Measurements from ENCODE around the gene CSTB. TPM values are rescaled to one million over a fixed set of nuclear protein-coding genes. Genes with fewer than 3 reads are reported as not detected.

The CSTB gene
- total RNA-seq, 2 experiments from 2014 or later: 33.6 to 35.1 TPM

GRCh38 chr21:43739621-43740435 is 36.3 kb downstream of the CSTB start:
- H3K9me3 Mint-ChIP-seq: no peaks in the 10 kb centered on the region
- H3K4me1 Mint-ChIP-seq: peaks cover 12% of the 10 kb centered on the region

GRCh38 chr21:43737158-43737950 is 38.8 kb downstream of the CSTB start:
- no peak for DNase-seq
- Mint-ChIP-seq H3K4me3 (no peak overlapping the region), H3K27me3 (no peaks in the 10 kb centered on the region), H3K27ac (no peak overlapping the region), H3K36me3 (peaks cover 8% of the 10 kb centered on the region), H3K9me3 (no peaks in the 10 kb centered on the region), H3K4me1 (peaks cover 31% of the 10 kb centered on the region)

More at GRCh38 chr21:43739621-43740435, 36.3 kb downstream of the CSTB start:
- H3K36me3 Mint-ChIP-seq: peaks cover 12% of the 10 kb centered on the region
- no peak for DNase-seq
- H3K4me3 Mint-ChIP-seq: no peak overlapping the region
- H3K27ac Mint-ChIP-seq: no peak overlapping the region
- H3K27me3 Mint-ChIP-seq: no peaks in the 10 kb centered on the region

- Mint-ChIP-seq H3K27ac (no peak overlapping the region), H3K36me3 (peaks cover 8% of the 10 kb centered on the region), H3K27me3 (no peaks in the 10 kb centered on the region), H3K9me3 (no peaks in the 10 kb centered on the region), H3K4me3 (no peak overlapping the region), H3K4me1 (peaks cover 31% of the 10 kb centered on the region)
- DNase-seq: no peak
Observed at GRCh38 chr21:43736224-43736883, 39.8 kb downstream of the CSTB start.

DNA sequence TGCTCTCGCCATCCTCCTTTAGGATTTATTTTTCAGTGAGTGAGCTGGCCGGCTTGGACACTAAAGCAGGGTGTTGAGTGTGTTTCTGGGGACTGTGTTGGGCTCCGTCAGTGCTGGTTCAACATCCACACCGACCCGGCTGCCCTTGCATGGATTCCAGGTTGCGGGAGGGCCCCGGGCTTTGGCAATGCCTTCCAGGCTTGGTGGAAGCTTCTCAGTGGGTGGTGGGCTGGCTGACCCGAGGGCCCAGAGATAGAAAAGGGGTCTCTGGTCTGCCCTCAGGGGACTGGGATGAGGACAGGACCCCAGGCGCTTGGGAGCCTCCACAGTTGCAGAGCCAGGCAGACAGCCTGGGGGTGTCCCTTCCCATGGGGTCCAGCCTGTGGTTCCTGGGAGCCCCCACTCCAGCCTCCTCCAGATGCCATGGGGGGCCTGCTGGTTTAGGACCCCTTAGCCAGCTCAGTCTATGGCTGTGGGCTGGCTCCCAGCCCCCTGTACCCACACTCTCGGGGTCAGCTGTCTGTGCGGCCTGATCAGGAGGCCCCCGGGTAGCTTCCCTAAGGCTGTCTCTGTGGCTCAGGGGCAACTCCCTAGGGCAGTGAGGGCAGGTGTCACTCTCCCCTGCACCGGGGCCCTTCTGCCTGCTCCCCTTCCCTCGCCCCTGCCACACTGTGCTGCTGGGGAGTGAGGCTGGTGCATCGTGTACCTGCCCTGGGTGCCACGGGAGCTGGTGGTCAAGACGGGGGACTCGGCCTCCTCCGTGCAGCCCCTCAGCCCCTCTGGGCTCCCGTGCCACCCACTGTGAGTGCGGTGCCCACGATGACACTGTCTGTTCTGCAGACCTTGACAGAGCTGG is 40.6 kb downstream of the CSTB start:
- Mint-ChIP-seq H3K4me3 (no peak overlapping the region), H3K9me3 (no peaks in the 10 kb centered on the region), H3K27me3 (no peaks in the 10 kb centered on the region), H3K36me3 (peaks cover 10% of the 10 kb centered on the region), H3K4me1 (peaks cover 32% of the 10 kb centered on the region), H3K27ac (no peak overlapping the region)
- no peak for DNase-seq

DNA sequence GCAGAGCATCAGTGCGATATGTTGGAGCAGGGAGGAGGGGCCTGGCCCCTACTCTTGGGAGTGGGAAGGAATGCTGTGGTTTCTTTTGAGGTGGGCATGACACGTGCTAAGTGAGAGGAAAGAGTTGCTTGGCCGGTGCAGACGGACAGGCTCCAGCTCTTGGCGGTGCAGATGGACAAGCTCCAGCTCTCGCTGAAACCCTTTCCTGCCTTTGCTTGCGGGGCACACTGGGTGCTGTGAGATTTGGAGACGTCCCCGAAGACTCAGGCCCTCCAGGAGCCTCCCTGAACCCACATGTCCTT is 41.2 kb downstream of the CSTB start:
- Mint-ChIP-seq H3K4me1 (peaks cover 32% of the 10 kb centered on the region), H3K27ac (no peak overlapping the region), H3K27me3 (no peaks in the 10 kb centered on the region), H3K9me3 (no peaks in the 10 kb centered on the region), H3K4me3 (no peak overlapping the region), H3K36me3 (peaks cover 10% of the 10 kb centered on the region)
- DNase-seq: no peak

DNA sequence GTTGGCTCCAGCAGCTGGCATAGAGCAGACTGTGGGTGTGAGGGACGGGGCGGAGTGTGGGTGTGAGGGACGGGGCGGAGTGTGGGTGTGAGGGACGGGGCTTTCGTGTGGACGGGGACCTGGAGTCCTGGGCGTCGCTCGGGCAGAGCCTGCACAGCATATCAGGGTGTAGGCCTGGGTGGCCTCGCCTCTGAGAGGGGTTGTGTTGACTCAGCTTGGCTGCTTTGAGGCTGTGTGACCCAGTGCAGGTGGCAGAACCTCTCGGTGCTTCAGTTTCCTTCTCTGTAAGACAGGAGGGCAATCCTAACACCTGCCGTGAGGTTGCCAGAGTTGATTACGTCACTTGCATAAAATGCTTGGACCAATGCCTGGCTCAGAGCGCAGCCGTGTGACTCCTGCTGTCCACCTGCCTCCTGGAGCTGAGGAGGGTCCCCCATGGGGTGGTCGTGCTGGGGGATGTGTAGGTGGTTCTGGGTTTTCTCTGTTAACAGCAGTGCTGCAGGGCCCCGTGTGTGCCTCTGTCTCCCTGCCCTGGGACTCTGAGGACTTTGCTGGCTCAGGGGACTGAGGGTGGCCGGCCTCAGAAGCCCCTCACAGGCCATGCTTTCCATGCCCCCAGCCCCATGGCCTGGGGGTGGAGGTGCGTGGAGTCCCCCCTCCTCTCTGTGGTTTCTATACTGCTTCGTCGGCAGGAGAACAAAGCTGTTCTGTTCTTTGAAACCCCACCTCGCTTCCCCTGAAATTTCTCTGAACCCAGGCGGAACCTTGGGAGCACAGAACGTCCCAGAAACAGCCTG is 41.8 kb downstream of the CSTB start:
- Mint-ChIP-seq H3K36me3 (peaks cover 10% of the 10 kb centered on the region), H3K27ac (peak overlapping the region; percentile 6), H3K4me3 (no peak overlapping the region)

DNA sequence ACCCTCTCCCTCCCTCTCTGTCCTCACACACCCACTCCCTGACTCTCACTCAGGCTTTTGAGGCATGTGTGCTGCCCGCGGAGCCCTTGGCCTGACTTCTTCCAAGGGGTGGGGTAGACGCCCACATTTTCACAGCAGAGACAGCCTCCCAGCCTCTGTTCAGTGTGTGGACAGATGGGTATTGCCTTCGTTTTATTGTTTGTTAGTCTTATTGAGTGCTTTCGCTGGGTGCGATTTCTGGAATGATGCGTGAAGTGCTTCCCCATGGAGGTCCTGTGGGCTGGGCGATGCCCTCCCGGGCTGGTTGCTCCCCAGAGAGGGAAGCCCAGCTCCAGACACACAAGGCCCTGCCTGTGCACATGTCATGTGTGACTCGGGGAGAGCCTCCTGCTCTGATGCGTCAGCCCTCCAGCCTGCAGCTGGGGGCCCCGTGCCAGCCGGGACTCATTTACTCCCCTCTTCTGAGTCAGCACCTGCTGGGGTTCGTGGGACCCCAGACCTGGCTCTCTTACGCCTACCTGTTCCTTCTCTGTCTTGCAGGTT is 42.5 kb downstream of the CSTB start:
- Mint-ChIP-seq H3K27ac (no peak overlapping the region), H3K4me1 (peaks cover 34% of the 10 kb centered on the region), H3K4me3 (no peak overlapping the region), H3K9me3 (no peaks in the 10 kb centered on the region), H3K36me3 (peaks cover 10% of the 10 kb centered on the region), H3K27me3 (no peaks in the 10 kb centered on the region)
- no peak for DNase-seq

More for the DNA sequence above, 41.8 kb downstream of the CSTB start:
- no peak for DNase-seq
- peaks cover 32% of the 10 kb centered on the region for H3K4me1 Mint-ChIP-seq
- H3K27me3 Mint-ChIP-seq: no peaks in the 10 kb centered on the region
- no peaks in the 10 kb centered on the region for H3K9me3 Mint-ChIP-seq

DNA sequence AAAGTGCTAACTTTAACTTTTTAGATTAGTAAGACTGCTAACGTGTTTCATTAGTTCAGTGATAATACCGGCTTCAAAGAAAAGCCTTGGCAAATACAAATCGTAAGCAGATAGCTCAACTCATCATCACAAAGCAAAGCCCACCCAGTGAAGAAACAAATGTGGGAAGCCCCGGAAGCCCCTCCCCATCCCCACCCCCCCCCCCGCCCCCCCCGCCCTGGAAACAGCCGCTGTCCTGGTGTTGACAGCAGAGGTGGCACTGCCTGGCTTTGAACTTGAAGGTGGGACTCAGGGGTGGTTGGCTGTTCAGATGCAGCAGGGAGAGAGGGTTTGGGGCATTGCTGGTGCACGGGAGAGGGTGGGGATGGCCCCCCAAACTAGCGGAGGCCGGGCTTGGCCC is 43.0 kb downstream of the CSTB start:
- peaks cover 40% of the 10 kb centered on the region for H3K4me1 Mint-ChIP-seq

DNA sequence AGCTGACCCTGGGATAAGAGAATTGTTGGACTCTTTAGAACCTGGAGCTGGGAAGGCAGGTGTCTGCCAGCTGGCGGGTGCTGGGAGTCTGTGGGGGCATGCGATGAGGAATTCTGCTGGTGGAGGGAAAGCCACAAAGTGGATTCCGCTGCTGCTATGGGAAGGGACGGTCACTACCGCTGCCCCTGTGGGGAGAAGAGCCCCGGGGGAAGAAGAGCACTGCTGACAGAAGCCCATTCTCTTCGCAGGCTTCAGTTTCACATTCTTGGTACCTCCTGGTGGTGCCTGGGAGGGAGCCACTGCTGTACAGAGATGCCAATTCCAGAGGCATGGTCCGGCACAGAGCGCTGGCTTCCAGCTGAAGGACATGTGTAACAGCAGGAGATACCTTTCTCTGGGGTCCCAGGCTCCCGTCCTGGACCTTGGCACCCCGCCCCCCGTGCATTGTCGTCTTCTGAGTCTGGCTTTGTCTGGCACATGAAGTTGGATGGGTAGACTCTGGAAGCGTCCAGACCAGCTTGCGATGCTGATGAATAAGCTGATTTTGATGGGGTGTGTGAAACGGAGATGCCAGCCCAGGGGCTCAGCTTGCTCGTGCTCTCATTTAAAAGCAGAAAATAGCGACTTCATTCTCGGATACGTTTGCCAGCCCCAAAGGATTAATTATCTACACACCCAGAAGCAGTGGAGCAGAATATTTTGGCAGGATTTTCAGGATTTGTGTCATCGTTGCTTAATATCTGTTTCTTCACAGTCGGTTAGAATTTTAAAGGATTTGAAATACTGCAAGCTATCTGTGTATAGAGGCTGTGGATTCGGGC is 44.0 kb downstream of the CSTB start:
- Mint-ChIP-seq H3K4me3 (no peak overlapping the region), H3K9me3 (no peaks in the 10 kb centered on the region), H3K27ac (no peak overlapping the region), H3K36me3 (peaks cover 8% of the 10 kb centered on the region), H3K4me1 (peaks cover 48% of the 10 kb centered on the region), H3K27me3 (no peaks in the 10 kb centered on the region)
- DNase-seq: no peak

More for the DNA sequence above, 43.0 kb downstream of the CSTB start:
- no peaks in the 10 kb centered on the region for H3K27me3 Mint-ChIP-seq
- H3K27ac Mint-ChIP-seq: no peak overlapping the region
- H3K4me3 Mint-ChIP-seq: no peak overlapping the region
- H3K9me3 Mint-ChIP-seq: no peaks in the 10 kb centered on the region
- no peak for DNase-seq
- peaks cover 10% of the 10 kb centered on the region for H3K36me3 Mint-ChIP-seq

DNA sequence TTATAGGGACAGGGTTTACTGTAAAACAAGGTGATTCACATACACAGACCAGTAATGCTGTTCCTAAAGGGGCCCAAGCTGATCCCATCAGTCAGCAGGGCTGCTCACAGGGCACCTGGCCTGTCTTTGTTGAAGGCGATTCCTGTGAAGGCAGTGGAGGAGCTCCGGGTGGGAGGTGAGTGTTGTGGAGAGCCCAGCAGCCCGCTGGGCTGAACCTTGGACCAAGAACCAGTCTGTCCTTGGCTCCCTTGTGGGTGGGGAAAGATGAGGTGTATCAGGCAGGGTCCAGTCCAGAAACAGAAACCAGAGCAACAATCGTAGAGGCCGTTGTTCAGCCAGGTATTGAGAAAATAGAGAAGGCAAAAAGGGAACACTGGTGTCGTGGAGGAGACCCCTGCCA is 44.6 kb downstream of the CSTB start:
- H3K9me3 Mint-ChIP-seq: no peaks in the 10 kb centered on the region
- no peaks in the 10 kb centered on the region for H3K27me3 Mint-ChIP-seq
- H3K27ac Mint-ChIP-seq: no peak overlapping the region
- H3K36me3 Mint-ChIP-seq: peaks cover 10% of the 10 kb centered on the region
- H3K4me3 Mint-ChIP-seq: no peak overlapping the region
- peaks cover 53% of the 10 kb centered on the region for H3K4me1 Mint-ChIP-seq
- DNase-seq: no peak

GRCh38 chr21:43728467-43729390 is 47.4 kb downstream of the CSTB start:
- H3K4me3 Mint-ChIP-seq: peak overlapping the region; percentile 82
- peak overlapping the region; percentile 87 for H3K27ac Mint-ChIP-seq
- H3K4me1 Mint-ChIP-seq: peaks cover 50% of the 10 kb centered on the region
- no peaks in the 10 kb centered on the region for H3K9me3 Mint-ChIP-seq
- no peaks in the 10 kb centered on the region for H3K27me3 Mint-ChIP-seq
- peaks cover 16% of the 10 kb centered on the region for H3K36me3 Mint-ChIP-seq
- peak; percentile 88 for DNase-seq

DNA sequence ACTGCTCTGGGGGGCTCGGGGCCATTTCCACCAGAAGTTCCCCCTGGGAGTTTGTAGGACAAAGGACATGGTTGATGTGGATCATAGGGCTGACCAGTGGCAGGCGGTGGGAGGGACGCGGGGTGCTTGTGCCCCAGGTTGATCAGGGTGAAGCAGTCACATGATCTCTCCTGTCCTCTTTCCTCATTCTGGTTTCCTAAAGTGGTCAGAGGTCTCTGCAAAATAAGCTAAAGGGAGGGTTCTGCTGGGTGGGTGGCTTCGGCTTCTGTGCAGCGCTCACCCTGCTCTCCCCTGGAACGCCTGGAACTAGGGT is 48.0 kb downstream of the CSTB start:
- Mint-ChIP-seq H3K27ac (peak overlapping the region; percentile 87), H3K36me3 (peaks cover 18% of the 10 kb centered on the region), H3K27me3 (no peaks in the 10 kb centered on the region), H3K9me3 (no peaks in the 10 kb centered on the region), H3K4me3 (peak overlapping the region; percentile 82), H3K4me1 (peaks cover 45% of the 10 kb centered on the region)
- no peak for DNase-seq
